ENCODE data around the gene HOXC11.

HOXC11 gene

DNA sequence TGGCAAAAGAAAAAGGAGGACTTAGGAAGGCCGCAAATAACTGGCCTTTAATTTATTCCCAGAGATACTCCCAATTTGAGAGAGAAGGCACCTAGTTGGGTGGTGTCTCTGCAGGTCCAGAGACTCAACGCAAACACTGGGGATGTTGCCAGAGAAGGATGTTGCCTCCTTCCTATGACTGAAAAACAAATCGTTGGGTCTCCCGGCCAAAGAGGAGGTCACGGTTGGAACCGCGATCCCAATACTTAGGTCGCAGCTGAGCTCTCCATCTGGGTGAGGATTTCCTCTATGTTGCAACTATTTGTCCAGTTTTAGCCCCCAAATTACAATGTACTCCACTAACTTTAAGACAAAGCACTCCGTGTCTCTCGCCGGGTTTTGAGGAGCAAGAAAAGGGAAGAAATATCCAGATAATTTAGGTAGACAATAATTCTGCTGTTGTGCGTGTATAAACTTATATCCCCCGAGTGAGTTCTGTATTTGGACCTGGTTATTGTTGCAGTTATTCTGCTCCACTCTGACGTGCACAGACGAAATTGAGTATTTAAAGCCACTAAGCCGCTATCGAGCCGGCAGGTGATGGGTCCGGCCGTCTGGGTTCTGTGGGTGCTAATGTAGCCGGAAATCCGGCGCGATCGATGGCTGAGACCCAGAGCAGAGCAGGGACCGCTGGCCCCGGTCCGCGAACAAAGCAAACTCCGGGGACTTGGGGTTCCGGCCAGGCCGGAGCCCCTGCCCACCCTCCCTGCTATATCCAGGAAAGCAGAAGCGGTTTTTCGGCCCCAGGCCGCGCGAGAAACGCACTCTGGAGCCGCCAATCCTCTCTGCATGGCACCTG is 12.5 kb upstream of the HOXC11 start:
- no peaks in the 10 kb centered on the region for H3K9me3 ChIP-seq
- peaks cover 100% of the 10 kb centered on the region for H3K27me3 ChIP-seq
- H3K27ac ChIP-seq = no peak overlapping the region
- H3K4me1 ChIP-seq (ENCODE audit: control insufficient read depth in 1 of 2, insufficient read depth in 1 of 2, low read depth in 1 of 2, low read length in 1 of 2) = no peaks in the 10 kb centered on the region
- no peak overlapping the region for H3K4me3 ChIP-seq (ENCODE audit: low read depth in 1 of 2, low read length in 1 of 2)
- no peaks in the 10 kb centered on the region for H3K36me3 ChIP-seq
- TF ChIP-seq, protein P1, sequence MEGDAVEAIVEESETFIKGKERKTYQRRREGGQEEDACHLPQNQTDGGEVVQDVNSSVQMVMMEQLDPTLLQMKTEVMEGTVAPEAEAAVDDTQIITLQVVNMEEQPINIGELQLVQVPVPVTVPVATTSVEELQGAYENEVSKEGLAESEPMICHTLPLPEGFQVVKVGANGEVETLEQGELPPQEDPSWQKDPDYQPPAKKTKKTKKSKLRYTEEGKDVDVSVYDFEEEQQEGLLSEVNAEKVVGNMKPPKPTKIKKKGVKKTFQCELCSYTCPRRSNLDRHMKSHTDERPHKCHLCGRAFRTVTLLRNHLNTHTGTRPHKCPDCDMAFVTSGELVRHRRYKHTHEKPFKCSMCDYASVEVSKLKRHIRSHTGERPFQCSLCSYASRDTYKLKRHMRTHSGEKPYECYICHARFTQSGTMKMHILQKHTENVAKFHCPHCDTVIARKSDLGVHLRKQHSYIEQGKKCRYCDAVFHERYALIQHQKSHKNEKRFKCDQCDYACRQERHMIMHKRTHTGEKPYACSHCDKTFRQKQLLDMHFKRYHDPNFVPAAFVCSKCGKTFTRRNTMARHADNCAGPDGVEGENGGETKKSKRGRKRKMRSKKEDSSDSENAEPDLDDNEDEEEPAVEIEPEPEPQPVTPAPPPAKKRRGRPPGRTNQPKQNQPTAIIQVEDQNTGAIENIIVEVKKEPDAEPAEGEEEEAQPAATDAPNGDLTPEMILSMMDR (IDR thresholded peaks at IDR 0.05) = no peak

DNA sequence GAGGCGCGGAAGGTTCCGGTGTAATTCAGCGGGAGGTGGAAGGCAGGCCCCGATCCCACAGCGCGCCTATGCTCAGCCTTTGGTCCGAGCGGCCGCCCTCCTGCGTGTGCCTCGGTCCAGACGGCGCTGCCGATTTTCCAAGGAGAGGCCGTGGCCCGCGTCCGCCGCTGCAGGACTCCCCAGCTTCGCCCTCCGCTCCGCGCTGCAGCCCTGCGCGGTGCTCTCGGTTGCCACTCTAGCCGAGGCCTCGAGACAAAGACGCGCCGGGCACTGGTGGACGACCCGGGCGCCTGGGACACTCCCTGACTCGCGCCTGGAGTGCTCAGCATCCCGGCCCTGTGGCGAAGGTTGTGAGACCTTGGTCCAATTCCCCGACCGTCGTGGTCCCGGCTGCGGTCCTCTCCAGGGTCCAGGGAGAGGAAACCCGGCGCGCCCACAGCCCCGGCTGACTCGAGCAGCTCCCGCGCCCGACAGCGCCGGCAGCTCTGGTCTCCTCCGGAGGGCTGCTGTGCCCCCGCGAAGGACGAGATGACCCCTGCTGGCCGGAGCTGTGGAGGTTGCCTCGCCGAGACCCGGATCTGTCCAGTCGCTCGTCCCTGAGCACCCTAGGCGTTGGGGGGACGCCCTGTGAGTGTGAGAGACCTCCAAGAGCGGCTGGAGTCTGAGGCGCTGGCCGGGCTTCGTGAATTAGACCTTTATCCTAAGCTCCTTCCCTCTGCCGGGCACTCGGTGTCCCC is 11.7 kb upstream of the HOXC11 start:
- Histone ChIP-seq H3K9me3 (no peaks in the 10 kb centered on the region), H3K4me3 (ENCODE audit: low read depth in 1 of 2, low read length in 1 of 2) (no peak overlapping the region), H3K4me1 (ENCODE audit: control insufficient read depth in 1 of 2, insufficient read depth in 1 of 2, low read depth in 1 of 2, low read length in 1 of 2) (no peaks in the 10 kb centered on the region), H3K27ac (no peak overlapping the region), H3K27me3 (peaks cover 100% of the 10 kb centered on the region), H3K36me3 (no peaks in the 10 kb centered on the region)
- TF ChIP-seq, protein P1 (IDR thresholded peaks at IDR 0.05) = no peak

DNA sequence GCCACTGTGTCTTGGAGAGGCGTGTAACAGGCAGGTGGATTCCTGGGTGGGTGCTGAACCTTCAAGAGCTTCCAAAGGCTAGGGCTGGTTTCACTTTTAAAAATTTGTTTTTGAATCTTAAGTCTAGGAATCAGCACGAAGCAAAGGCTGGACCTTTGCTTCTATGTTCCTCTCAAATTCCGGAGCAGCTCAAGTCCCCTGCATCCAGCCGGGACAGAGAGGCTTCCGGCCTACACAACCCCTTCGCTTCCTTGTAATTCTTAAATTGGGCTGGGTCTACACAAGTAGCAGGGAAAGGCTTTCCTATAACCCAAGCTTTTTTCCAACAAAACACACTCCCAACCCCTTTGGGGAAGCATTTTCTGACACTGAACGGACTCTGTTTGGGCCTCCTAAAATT is 9.9 kb upstream of the HOXC11 start:
- peaks cover 100% of the 10 kb centered on the region for H3K27me3 ChIP-seq
- TF ChIP-seq, protein P1 (IDR thresholded peaks at IDR 0.05) = no peak
- H3K36me3 ChIP-seq = no peaks in the 10 kb centered on the region
- H3K4me1 ChIP-seq (ENCODE audit: control insufficient read depth in 1 of 2, insufficient read depth in 1 of 2, low read depth in 1 of 2, low read length in 1 of 2) = no peaks in the 10 kb centered on the region
- no peaks in the 10 kb centered on the region for H3K9me3 ChIP-seq
- no peak overlapping the region for H3K4me3 ChIP-seq (ENCODE audit: low read depth in 1 of 2, low read length in 1 of 2)
- H3K27ac ChIP-seq = no peak overlapping the region

DNA sequence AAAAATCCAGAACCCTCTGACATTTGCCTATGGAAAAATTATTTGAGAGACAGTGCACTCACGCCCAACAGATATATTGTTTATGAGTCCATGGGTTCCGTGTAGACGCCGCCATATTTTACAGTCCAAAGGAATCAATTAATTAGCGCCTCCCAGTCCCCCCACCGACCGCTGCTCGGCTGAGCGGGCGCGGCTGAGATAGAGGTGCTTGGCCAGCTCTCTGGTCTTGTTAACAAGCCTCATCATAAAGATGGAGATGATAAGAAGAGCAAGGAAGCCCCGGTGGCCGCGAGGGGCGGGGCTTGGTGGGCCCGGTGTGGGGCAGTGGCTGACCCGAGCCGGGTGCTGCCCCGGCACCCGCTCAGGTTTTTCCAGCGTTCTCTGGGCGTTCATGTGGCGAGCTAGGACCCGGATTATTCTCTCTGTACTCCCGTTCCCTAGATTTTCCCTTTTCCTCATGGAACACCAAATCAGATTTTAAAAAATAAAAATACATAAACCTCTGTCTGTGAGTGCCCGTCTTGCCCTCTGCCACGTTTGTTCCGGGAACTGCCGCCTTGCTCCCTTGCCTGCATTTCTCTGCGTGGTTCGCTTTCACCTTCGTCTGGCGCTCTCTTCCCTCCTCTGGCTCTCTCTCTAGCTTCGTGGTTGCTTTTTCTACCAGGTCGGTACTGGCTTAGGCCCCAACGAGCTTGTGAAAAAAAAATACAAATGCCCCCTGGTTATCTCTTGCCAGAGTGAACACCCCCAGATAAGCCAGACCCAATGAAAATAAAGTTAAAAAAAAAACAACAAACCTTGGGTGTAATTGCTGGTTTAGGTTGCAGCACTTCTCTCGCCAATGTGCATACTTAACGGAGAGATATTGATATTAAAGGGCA is 9.3 kb upstream of the HOXC11 start:
- no peak overlapping the region for H3K4me3 ChIP-seq (ENCODE audit: low read depth in 1 of 2, low read length in 1 of 2)
- H3K9me3 ChIP-seq = no peaks in the 10 kb centered on the region
- H3K36me3 ChIP-seq = no peaks in the 10 kb centered on the region
- TF ChIP-seq, protein P1 (IDR thresholded peaks at IDR 0.05) = no peak
- no peaks in the 10 kb centered on the region for H3K4me1 ChIP-seq (ENCODE audit: control insufficient read depth in 1 of 2, insufficient read depth in 1 of 2, low read depth in 1 of 2, low read length in 1 of 2)
- peaks cover 100% of the 10 kb centered on the region for H3K27me3 ChIP-seq
- no peak overlapping the region for H3K27ac ChIP-seq

DNA sequence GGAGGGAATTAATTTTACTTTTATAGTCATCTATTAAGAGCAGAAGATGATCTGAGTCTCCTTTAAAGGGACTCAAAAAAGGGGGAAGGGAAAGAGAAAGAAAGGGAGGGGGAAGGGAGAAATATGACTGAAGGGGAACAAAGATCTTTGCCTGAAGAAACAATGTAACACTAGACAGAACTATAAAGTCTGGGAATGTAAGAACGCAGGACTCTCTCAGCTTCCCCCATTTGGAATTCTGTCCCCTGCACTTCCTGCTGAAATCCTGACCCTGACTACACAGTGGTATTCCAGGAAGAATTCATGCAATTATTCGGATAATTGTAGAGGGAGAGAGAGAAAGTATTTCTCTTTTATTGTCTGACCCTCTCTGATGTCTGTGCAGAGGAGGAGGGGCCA is 8.6 kb upstream of the HOXC11 start:
- no peaks in the 10 kb centered on the region for H3K36me3 ChIP-seq
- TF ChIP-seq, protein P1 (IDR thresholded peaks at IDR 0.05) = no peak
- no peak overlapping the region for H3K4me3 ChIP-seq (ENCODE audit: low read depth in 1 of 2, low read length in 1 of 2)
- H3K27ac ChIP-seq = no peak overlapping the region
- H3K9me3 ChIP-seq = no peaks in the 10 kb centered on the region
- peaks cover 100% of the 10 kb centered on the region for H3K27me3 ChIP-seq
- no peaks in the 10 kb centered on the region for H3K4me1 ChIP-seq (ENCODE audit: control insufficient read depth in 1 of 2, insufficient read depth in 1 of 2, low read depth in 1 of 2, low read length in 1 of 2)
